ENCODE data around the gene IL1RAPL2.
"Not testable (repeated sequence)": the region's sequence is repeated elsewhere in the genome, so short reads cannot be mapped to it uniquely, and the experiment has no call there.

The IL1RAPL2 gene

GRCh38 chrX:105645667-105646357 lies 1079.8 kb downstream of the IL1RAPL2 start:
- DNase-seq, result no peak

GRCh38 chrX:105646592-105647372 lies 1080.8 kb downstream of the IL1RAPL2 start:
- no peak for DNase-seq

GRCh38 chrX:105647749-105648148 lies 1081.8 kb downstream of the IL1RAPL2 start:
- DNase-seq, result no peak

GRCh38 chrX:105648732-105649131 lies 1082.7 kb downstream of the IL1RAPL2 start:
- DNase-seq, result no peak

GRCh38 chrX:105650577-105650976 lies 1084.6 kb downstream of the IL1RAPL2 start:
- no peak for DNase-seq

- no peak for DNase-seq
These were observed 1085.0 kb downstream of the IL1RAPL2 start for GRCh38 chrX:105650986-105651385.

GRCh38 chrX:105653891-105654290 lies 1087.9 kb downstream of the IL1RAPL2 start:
- no peak for DNase-seq

- DNase-seq, result no peak
These were observed 1092.1 kb downstream of the IL1RAPL2 start for GRCh38 chrX:105658136-105658535.

GRCh38 chrX:105662248-105662647 lies 1096.2 kb downstream of the IL1RAPL2 start:
- no peak for DNase-seq

GRCh38 chrX:105664243-105664642 lies 1098.2 kb downstream of the IL1RAPL2 start:
- DNase-seq, result no peak

- DNase-seq, result not testable (repeated sequence)
These were observed 1118.3 kb downstream of the IL1RAPL2 start for GRCh38 chrX:105684288-105684687.

- no peak for DNase-seq
These were observed 1128.8 kb downstream of the IL1RAPL2 start for GRCh38 chrX:105694839-105695238.

GRCh38 chrX:105695451-105695850 lies 1129.5 kb downstream of the IL1RAPL2 start:
- no peak for DNase-seq

- no peak for DNase-seq
These were observed 1130.9 kb downstream of the IL1RAPL2 start for GRCh38 chrX:105696870-105697269.

- DNase-seq, result no peak
These were observed 1132.2 kb downstream of the IL1RAPL2 start for GRCh38 chrX:105697984-105698781.

- DNase-seq, result no peak
These were observed 1134.3 kb downstream of the IL1RAPL2 start for GRCh38 chrX:105700331-105700730.

- DNase-seq, result no peak
These were observed 1135.5 kb downstream of the IL1RAPL2 start for GRCh38 chrX:105701310-105702052.

GRCh38 chrX:105703876-105704275 lies 1137.9 kb downstream of the IL1RAPL2 start:
- no peak for DNase-seq

GRCh38 chrX:105706041-105706440 lies 1140.0 kb downstream of the IL1RAPL2 start:
- no peak for DNase-seq

GRCh38 chrX:105711805-105712204 lies 1145.8 kb downstream of the IL1RAPL2 start:
- no peak for DNase-seq

GRCh38 chrX:105715746-105716145 lies 1149.7 kb downstream of the IL1RAPL2 start:
- DNase-seq, result no peak

- no peak for DNase-seq
These were observed 1158.2 kb downstream of the IL1RAPL2 start for GRCh38 chrX:105723966-105724735.
